ENCODE measurements around the gene DDX17. TPM values are rescaled to one million over a fixed set of nuclear protein-coding genes. Genes with fewer than 3 reads are reported as not detected.
A peak's percentile ranks its signal among the peaks of the same experiment; 100 is the strongest.

DDX17 gene
- total RNA-seq, 1 experiment from 2014 or later: 234 TPM

GRCh38 chr22:38468443-38469305 lies 37.4 kb downstream of the DDX17 start:
- Histone ChIP-seq H2AFZ (ENCODE audit: low read depth, low read length, poor library complexity, severe bottlenecking) (no peak overlapping the region), H3K4me3 (replicated peaks in 1 of 2; ENCODE audit: low read depth in 1 of 2, low read length in 2 of 2) (peak overlapping the region; percentile 72 to 92), H3K79me2 (ENCODE audit: insufficient read depth, low read length) (no peaks in the 10 kb centered on the region), H3K27me3 (ENCODE audit: insufficient read depth, low read length) (no peaks in the 10 kb centered on the region), H3K4me1 (ENCODE audit: control insufficient read depth in 1 of 2, insufficient read depth in 2 of 2, low read length in 2 of 2) (peaks cover 6 to 29% of the 10 kb centered on the region in 2 experiments), H3K9ac (ENCODE audit: low read length) (peak overlapping the region; percentile 92), H3K9me2 (ENCODE audit: insufficient read depth) (no peaks in the 10 kb centered on the region), H3K9me3 (ENCODE audit: control insufficient read depth in 1 of 2, insufficient read depth in 1 of 2, low read depth in 1 of 2, low read length in 2 of 2) (no peaks in the 10 kb centered on the region), H3K27ac (ENCODE audit: low read depth, low read length) (peak overlapping the region; percentile 81), H3K36me3 (ENCODE audit: control insufficient read depth in 1 of 2, insufficient read depth in 2 of 2, low read length in 2 of 2) (no peaks in the 10 kb centered on the region), H4K20me1 (ENCODE audit: insufficient read depth) (no peaks in the 10 kb centered on the region), H3K4me2 (ENCODE audit: low read length) (peak overlapping the region; percentile 100)
- TF ChIP-seq CTCF (IDR thresholded peaks at IDR 0.05 in 2 of 3, conservative IDR thresholded peaks at IDR 0.05 in 1 of 3; ENCODE audit: borderline replicate concordance in 1 of 3, insufficient read depth in 1 of 3, low read depth in 2 of 3, low read length in 2 of 3) (peak in 2 of 3 experiments; percentile 26 to 30; a peak in 2 of 6 replicates), RAD21 (IDR thresholded peaks at IDR 0.05; ENCODE audit: low read depth) (no peak), EGR1 (IDR thresholded peaks at IDR 0.05; ENCODE audit: low read depth) (no peak), ELF1 (IDR thresholded peaks at IDR 0.05; ENCODE audit: borderline replicate concordance, low read depth) (no peak), ZNF274 (IDR thresholded peaks at IDR 0.05; ENCODE audit: low read depth, low read length) (no peak), ZBTB33 (IDR thresholded peaks at IDR 0.05; ENCODE audit: extremely low read depth, insufficient replicate concordance, low read length) (no peak)
- DNase-seq (ENCODE audit: low read depth, low spot score) (no peak), ATAC-seq (peak; percentile 57)
- intact Hi-C loops (cut with micrococcal nuclease): no loop called here
- BruUV-seq (replicated peaks): TSS peak; percentile 65
- ChIA-PET POLR2A (no interaction called here), CTCF (no interaction called here), RAD21 (ENCODE audit: low non-redundant PET in 1 of 2, low total read pairs in 2 of 2, uncharacterized antibody in 2 of 2, unreplicated experiment in 2 of 2) (no interaction called here)

Measured in HCT116 (cell line).